ENCODE results near the gene WFDC10B. TPM values are rescaled to one million over a fixed set of nuclear protein-coding genes. Genes with fewer than 3 reads are reported as not detected.
"Not testable (repeated sequence)": the region's sequence is repeated elsewhere in the genome, so short reads cannot be mapped to it uniquely, and the experiment has no call there.

Gene WFDC10B
- total RNA-seq, 1 experiment from 2014 or later = not detected

DNA sequence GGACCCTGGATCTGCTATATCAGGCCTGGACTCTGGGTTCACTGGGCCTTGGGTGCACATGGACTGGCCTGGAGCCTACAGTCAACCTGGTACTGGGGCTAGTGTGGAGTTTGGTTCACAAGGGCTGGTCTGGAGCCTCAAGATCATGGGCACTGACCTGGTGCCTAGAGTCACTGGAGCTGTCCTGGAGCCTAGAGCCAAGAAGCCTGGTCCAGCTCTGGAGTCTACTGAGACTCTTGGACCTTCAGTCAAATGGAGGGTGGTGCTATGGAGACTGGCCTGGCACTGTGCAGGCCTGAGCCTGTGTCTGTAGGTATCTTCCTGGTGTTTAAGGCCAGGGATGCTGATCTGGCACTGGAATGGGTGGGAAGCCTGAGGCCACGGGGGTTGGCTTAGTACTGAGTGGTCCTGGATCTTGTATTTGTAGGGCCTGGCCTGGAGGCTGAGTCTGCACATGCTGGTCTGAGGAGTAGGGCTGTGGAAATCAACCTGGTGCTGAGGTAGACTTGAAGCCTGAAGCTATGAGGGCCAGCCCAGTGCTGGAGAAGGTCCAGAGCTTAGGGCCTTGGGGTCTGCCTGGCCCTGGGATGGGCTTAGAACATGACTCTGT lies 57.3 kb downstream of the WFDC10B start:
- DNase-seq (ENCODE audit: low read depth) = no peak

DNA sequence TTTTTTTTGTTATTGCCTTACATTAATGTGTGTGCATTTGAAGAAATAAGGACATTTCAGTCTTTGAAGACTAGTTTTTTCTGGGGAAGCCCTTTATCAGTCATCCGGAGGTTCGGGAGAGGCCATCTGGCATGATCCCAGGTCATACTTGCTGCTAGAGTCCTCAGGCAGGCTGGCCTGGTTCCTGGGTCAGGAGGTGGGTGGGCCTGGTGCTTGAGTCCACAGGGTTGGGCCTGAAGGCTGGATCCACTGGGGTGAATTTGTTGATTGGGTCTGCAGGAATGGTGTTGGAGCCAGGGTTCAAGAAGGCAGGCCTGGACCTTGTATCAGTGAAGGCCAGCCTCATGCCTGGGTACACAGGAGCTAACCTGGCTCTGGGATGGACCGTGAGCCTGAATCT lies 57.9 kb downstream of the WFDC10B start:
- no peak for DNase-seq (ENCODE audit: low read depth)

DNA sequence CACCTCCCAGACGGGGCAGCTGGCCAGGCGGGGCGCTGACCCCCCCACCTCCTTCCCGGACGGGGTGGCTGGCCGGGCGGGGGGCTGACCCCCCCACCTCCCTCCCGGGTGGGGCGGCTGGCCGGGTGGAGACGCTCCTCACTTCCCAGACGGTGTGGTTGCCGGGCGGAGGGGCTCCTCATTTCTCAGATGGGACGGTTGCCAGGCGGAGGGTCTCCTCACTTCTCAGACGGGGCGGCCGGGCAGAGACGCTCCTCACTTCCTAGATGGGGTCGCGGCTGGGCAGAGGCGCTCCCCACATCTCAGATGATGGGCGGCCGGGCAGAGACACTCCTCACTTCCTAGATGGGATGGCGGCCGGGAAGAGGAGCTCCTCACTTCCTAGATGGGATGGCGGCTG lies 59.0 kb downstream of the WFDC10B start:
- not testable (repeated sequence) for DNase-seq (ENCODE audit: low read depth)

GRCh38 chr20:45641076-45641475 lies 63.7 kb downstream of the WFDC10B start:
- not testable (repeated sequence) for DNase-seq (ENCODE audit: low read depth)

GRCh38 chr20:45639687-45640086 lies 65.1 kb downstream of the WFDC10B start:
- no peak for DNase-seq (ENCODE audit: low read depth)

DNA sequence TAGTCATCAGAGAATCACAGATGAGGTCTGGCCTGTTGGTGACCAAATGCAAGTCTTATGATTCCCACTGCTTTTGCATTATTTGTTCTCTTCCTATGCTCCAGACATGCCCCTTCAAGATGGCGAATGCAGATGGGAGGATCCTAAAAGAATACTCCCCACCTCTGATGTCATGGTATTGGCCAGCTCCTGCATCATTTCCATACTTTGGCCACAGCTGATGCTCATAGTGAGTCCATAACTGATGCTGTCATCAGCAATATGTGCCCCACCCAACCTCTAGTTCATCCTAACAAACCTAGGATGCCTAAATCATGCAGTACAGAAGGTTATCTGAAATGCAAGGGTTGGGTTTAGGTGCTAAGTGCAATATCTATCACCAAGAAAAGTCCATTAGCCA lies 68.3 kb downstream of the WFDC10B start:
- no peak for DNase-seq (ENCODE audit: low read depth)

Other genes with a start within 250 kb of the WFDC10B start
- gene WFDC2, start 235.3 kb downstream of the WFDC10B start, total RNA-seq (2014; rRNA removed; shearing (Covaris generic)) = not detected in 2 replicates
- gene SPINT3, start 189.4 kb downstream of the WFDC10B start, total RNA-seq (2014; rRNA removed; shearing (Covaris generic)) = not detected in 2 replicates
- not detected in 2 replicates for gene WFDC6, start 165.5 kb downstream of the WFDC10B start, total RNA-seq (2014; rRNA removed; shearing (Covaris generic))
- gene EPPIN, start 157.6 kb downstream of the WFDC10B start, total RNA-seq (2014; rRNA removed; shearing (Covaris generic)) = not detected in 2 replicates
- not detected in 2 replicates for gene WFDC8, start 125.7 kb downstream of the WFDC10B start, total RNA-seq (2014; rRNA removed; shearing (Covaris generic))
- gene WFDC10A, start 75.3 kb downstream of the WFDC10B start, total RNA-seq (2014; rRNA removed; shearing (Covaris generic)) = not detected in 2 replicates
- gene WFDC9, start 73.7 kb downstream of the WFDC10B start, total RNA-seq (2014; rRNA removed; shearing (Covaris generic)) = not detected in 2 replicates
- gene WFDC11, start 34.8 kb downstream of the WFDC10B start, total RNA-seq (2014; rRNA removed; shearing (Covaris generic)) = not detected in 2 replicates
- not detected in 2 replicates for gene WFDC13, start 3.0 kb downstream of the WFDC10B start, total RNA-seq (2014; rRNA removed; shearing (Covaris generic))
- not detected in 2 replicates for gene SPINT4, start 17.3 kb upstream of the WFDC10B start, total RNA-seq (2014; rRNA removed; shearing (Covaris generic))
- 0.42 TPM in 1 of 2 replicates, not detected in the other for gene WFDC3, start 86.9 kb upstream of the WFDC10B start, total RNA-seq (2014; rRNA removed; shearing (Covaris generic))
- gene DNTTIP1, start 86.9 kb upstream of the WFDC10B start, total RNA-seq (2014; rRNA removed; shearing (Covaris generic)) = 50.2 and 57.6 TPM in 2 replicates
- 435 and 579 TPM in 2 replicates for gene UBE2C, start 107.6 kb upstream of the WFDC10B start, total RNA-seq (2014; rRNA removed; shearing (Covaris generic))
- gene TNNC2, start 122.3 kb upstream of the WFDC10B start, total RNA-seq (2014; rRNA removed; shearing (Covaris generic)) = not detected in 2 replicates
- gene SNX21, start 128.8 kb upstream of the WFDC10B start, total RNA-seq (2014; rRNA removed; shearing (Covaris generic)) = 35.1 and 35.8 TPM in 2 replicates
- gene ACOT8, start 152.4 kb upstream of the WFDC10B start, total RNA-seq (2014; rRNA removed; shearing (Covaris generic)) = 102 and 117 TPM in 2 replicates
- gene ZSWIM3, start 152.6 kb upstream of the WFDC10B start, total RNA-seq (2014; rRNA removed; shearing (Covaris generic)) = 8.6 and 12.0 TPM in 2 replicates
- gene ZSWIM1, start 176.2 kb upstream of the WFDC10B start, total RNA-seq (2014; rRNA removed; shearing (Covaris generic)) = 11.2 and 19.8 TPM in 2 replicates
- gene SPATA25, start 182.6 kb upstream of the WFDC10B start, total RNA-seq (2014; rRNA removed; shearing (Covaris generic)) = 0.52 TPM in 1 of 2 replicates, not detected in the other
- 3.1 and 6.0 TPM in 2 replicates for gene NEURL2, start 186.2 kb upstream of the WFDC10B start, total RNA-seq (2014; rRNA removed; shearing (Covaris generic))
- 253 and 328 TPM in 2 replicates for gene CTSA, start 186.3 kb upstream of the WFDC10B start, total RNA-seq (2014; rRNA removed; shearing (Covaris generic))
- 9.6 and 13.4 TPM in 2 replicates for gene PLTP, start 207.1 kb upstream of the WFDC10B start, total RNA-seq (2014; rRNA removed; shearing (Covaris generic))
- gene PCIF1, start 229.7 kb upstream of the WFDC10B start, total RNA-seq (2014; rRNA removed; shearing (Covaris generic)) = 11.1 and 14.5 TPM in 2 replicates

Measured in M059J (cell line).